Body of pancreas (tissue), 4 donors: Measurements from ENCODE around the gene C16orf95.

Experiments used
- POLR2A ChIP-seq, 3 donors: fragments of 450-650 bp; IDR thresholded peaks; one replicate each; pipeline ENCODE4 v1.6.1; 2016; ENCODE audit warnings: antibody characterized with exemption in 3 of 3, mild to moderate bottlenecking in 2 of 3
- TF ChIP-seq, protein P1 (sequence below), 7 experiments: fragments of 450-650 bp in 4 of 7; fragments of 200-600 bp in 3 of 7; sonication (generic) in 3 of 7; IDR thresholded peaks; one replicate each; pipeline ENCODE4 v1.5.1; 2016 to 2019; ENCODE audit warnings: antibody characterized with exemption in 7 of 7

DNA sequence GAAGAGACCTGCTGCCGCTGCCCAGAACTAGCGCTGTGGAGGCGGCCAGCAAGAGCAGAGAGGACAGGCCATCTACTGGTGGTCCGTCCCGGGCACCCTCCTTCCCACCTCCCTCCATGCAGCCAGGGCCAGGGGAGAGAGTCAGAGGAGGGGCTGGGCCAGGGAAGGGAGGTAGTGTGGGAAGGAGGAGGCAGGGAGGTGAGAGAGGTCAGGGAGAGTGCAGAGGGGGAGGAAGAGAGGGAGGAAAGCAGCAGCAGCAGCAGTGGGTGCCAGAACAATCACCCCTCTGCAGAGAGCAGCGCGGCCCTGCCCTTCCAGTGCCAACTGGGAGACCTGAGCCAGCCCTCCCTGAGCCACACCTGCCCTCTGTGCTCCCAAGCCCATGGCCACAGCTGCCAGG, 6.6 kb downstream of the C16orf95 start:
- TF ChIP-seq, protein P1, sequence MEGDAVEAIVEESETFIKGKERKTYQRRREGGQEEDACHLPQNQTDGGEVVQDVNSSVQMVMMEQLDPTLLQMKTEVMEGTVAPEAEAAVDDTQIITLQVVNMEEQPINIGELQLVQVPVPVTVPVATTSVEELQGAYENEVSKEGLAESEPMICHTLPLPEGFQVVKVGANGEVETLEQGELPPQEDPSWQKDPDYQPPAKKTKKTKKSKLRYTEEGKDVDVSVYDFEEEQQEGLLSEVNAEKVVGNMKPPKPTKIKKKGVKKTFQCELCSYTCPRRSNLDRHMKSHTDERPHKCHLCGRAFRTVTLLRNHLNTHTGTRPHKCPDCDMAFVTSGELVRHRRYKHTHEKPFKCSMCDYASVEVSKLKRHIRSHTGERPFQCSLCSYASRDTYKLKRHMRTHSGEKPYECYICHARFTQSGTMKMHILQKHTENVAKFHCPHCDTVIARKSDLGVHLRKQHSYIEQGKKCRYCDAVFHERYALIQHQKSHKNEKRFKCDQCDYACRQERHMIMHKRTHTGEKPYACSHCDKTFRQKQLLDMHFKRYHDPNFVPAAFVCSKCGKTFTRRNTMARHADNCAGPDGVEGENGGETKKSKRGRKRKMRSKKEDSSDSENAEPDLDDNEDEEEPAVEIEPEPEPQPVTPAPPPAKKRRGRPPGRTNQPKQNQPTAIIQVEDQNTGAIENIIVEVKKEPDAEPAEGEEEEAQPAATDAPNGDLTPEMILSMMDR (IDR thresholded peaks at IDR 0.05), result no peak
- no peak for TF ChIP-seq POLR2A (IDR thresholded peaks at IDR 0.05)
